T-helper 1 cell treated with Interleukin-12 subunit alpha and Interleukin-12 subunit beta and Interleukin-4 antibody, amounts not matched to agents 30 ng/mL and 1 ng/mL, for 36 hours (primary cell): ENCODE results near the gene DOCK3. TPM values are rescaled to one million over a fixed set of nuclear protein-coding genes. Genes with fewer than 3 reads are reported as not detected.

Experiments used
- intact Hi-C: fragments of 100-400 bp; cut with micrococcal nuclease; formaldehyde crosslinking; loops from one replicate; pipeline ENCODE4 v1.15.1; 2024
- total RNA-seq: library from RNA; stranded (reverse); gene quantifications from 2 replicates; pipeline ENCODE4 v1.2.3, GENCODE V29; 2022

DOCK3 gene
- total RNA-seq, 1 donor from 2014 or later = 1.5 TPM

- intact Hi-C loops = loop anchor here (5.0 to 10.0 kb wide), 3 partner anchors 760 to 1953 kb away; partner anchors contain the start of genes DCP1A, IP6K1 and POC1A
Observed at GRCh38 chr3:51394541-51394940, 719.8 kb downstream of the DOCK3 start.

- intact Hi-C loops = loop anchor here (10.0 kb wide), 1 partner anchor 759 kb away; the partner anchor contains the start of gene POC1A
Observed at GRCh38 chr3:51395493-51396213, 720.9 kb downstream of the DOCK3 start.

- intact Hi-C loops = loop anchor here (10.0 kb wide), 1 partner anchor 758 kb away; the partner anchor contains the start of gene POC1A
Observed at GRCh38 chr3:51396401-51396800, 721.7 kb downstream of the DOCK3 start.

- intact Hi-C loops = loop anchor here (10.0 kb wide), 1 partner anchor 757 kb away; the partner anchor contains the start of gene POC1A
Observed at GRCh38 chr3:51397392-51397791, 722.7 kb downstream of the DOCK3 start.

GRCh38 chr3:51398595-51399310 lies 724.0 kb downstream of the DOCK3 start:
- intact Hi-C loops = loop anchor here (10.0 kb wide), 1 partner anchor 756 kb away; the partner anchor contains the start of gene POC1A

GRCh38 chr3:51400166-51400565 lies 725.4 kb downstream of the DOCK3 start:
- intact Hi-C loops = no loop called here

- intact Hi-C loops = no loop called here
Observed at GRCh38 chr3:51401735-51402134, 727.0 kb downstream of the DOCK3 start.

- intact Hi-C loops = no loop called here
Observed at GRCh38 chr3:51403675-51404074, 728.9 kb downstream of the DOCK3 start.

- intact Hi-C loops = no loop called here
Observed at GRCh38 chr3:51408021-51408420, 733.3 kb downstream of the DOCK3 start.

- intact Hi-C loops = no loop called here
Observed at GRCh38 chr3:51408813-51409212, 734.1 kb downstream of the DOCK3 start.

GRCh38 chr3:51422211-51422610 lies 747.5 kb downstream of the DOCK3 start:
- intact Hi-C loops = no loop called here

GRCh38 chr3:51426921-51427320 lies 752.2 kb downstream of the DOCK3 start:
- intact Hi-C loops = no loop called here

GRCh38 chr3:51429138-51429537 lies 754.4 kb downstream of the DOCK3 start:
- intact Hi-C loops = no loop called here

Other genes starting within 250 kb of the DOCK3 start
- gene CACNA2D2, start 171.3 kb upstream of the DOCK3 start, total RNA-seq = 1.7 and 1.8 TPM in 2 replicates
- gene C3orf18, start 107.2 kb upstream of the DOCK3 start, total RNA-seq = 52.9 and 54.2 TPM in 2 replicates
- 56.3 and 59.4 TPM in 2 replicates for gene HEMK1, start 105.4 kb upstream of the DOCK3 start, total RNA-seq
- 479 and 481 TPM in 2 replicates for gene CISH, start 63.2 kb upstream of the DOCK3 start, total RNA-seq
- gene MAPKAPK3, start 57.8 kb upstream of the DOCK3 start, total RNA-seq = 178 and 183 TPM in 2 replicates